EL (cell line): ENCODE measurements around the gene SYNE1.

Experiments
- DNase-seq: peaks from one replicate; pipeline ENCODE4 v3.0.0-alpha.2; 2016

The SYNE1 gene

GRCh38 chr6:152123076-152123475 is 514.1 kb downstream of the SYNE1 start:
- DNase-seq, result no peak

GRCh38 chr6:152122434-152122833 is 514.7 kb downstream of the SYNE1 start:
- no peak for DNase-seq

GRCh38 chr6:152121910-152122309 is 515.3 kb downstream of the SYNE1 start:
- DNase-seq, result no peak

GRCh38 chr6:152119831-152120230 is 517.3 kb downstream of the SYNE1 start:
- DNase-seq, result no peak

GRCh38 chr6:152118678-152119077 is 518.5 kb downstream of the SYNE1 start:
- no peak for DNase-seq

- no peak for DNase-seq
These were observed 518.9 kb downstream of the SYNE1 start for GRCh38 chr6:152118224-152118623.

- no peak for DNase-seq
These were observed 519.7 kb downstream of the SYNE1 start for GRCh38 chr6:152117156-152118133.

GRCh38 chr6:152112491-152113261 is 524.5 kb downstream of the SYNE1 start:
- DNase-seq, result no peak

GRCh38 chr6:152110886-152111820 is 526.0 kb downstream of the SYNE1 start:
- DNase-seq, result peak; percentile 67

- DNase-seq, result no peak
These were observed 529.2 kb downstream of the SYNE1 start for GRCh38 chr6:152107973-152108372.

- DNase-seq, result peak; percentile 80
These were observed 537.0 kb downstream of the SYNE1 start for GRCh38 chr6:152100183-152100618.

GRCh38 chr6:152099446-152100182 is 537.5 kb downstream of the SYNE1 start:
- peak; percentile 51 for DNase-seq

GRCh38 chr6:152098683-152099082 is 538.5 kb downstream of the SYNE1 start:
- no peak for DNase-seq

GRCh38 chr6:152096863-152097496 is 540.2 kb downstream of the SYNE1 start:
- peak; percentile 80 for DNase-seq

- peak; percentile 100 for DNase-seq
These were observed 542.1 kb downstream of the SYNE1 start for GRCh38 chr6:152094992-152095592.

- no peak for DNase-seq
These were observed 542.9 kb downstream of the SYNE1 start for GRCh38 chr6:152094276-152094675.

GRCh38 chr6:152093711-152094110 is 543.5 kb downstream of the SYNE1 start:
- DNase-seq, result no peak

GRCh38 chr6:152091851-152092341 is 545.3 kb downstream of the SYNE1 start:
- DNase-seq, result peak; percentile 87

- no peak for DNase-seq
These were observed 546.0 kb downstream of the SYNE1 start for GRCh38 chr6:152091201-152091600.

- peak; percentile 85 for DNase-seq
These were observed 547.2 kb downstream of the SYNE1 start for GRCh38 chr6:152089992-152090391.

- DNase-seq, result no peak
These were observed 549.5 kb downstream of the SYNE1 start for GRCh38 chr6:152087701-152088100.
